Measurements from ENCODE around the gene CDH12. TPM values are rescaled to one million over a fixed set of nuclear protein-coding genes. Genes with fewer than 3 reads are reported as not detected.

The CDH12 gene
- total and polyA plus RNA-seq, 10 of the 15 experiments (the other 5 are each of a cell fraction or from before 2014, with no cell fraction given), result 0.03 to 0.16 TPM; not detected in 8

GRCh38 chr5:22391956-22392355 is 461.2 kb downstream of the CDH12 start:
- 3% methylated on average over 3 of the region's 3 CpGs for WGBS (ENCODE audit: insufficient coverage, insufficient replicate concordance, low lambda C conversion rate, missing lambda C conversion rate)
- DNase-seq (ENCODE audit: low read depth, low spot score) (no peak), ATAC-seq (no peak), FAIRE-seq (no peak)
- no peaks in the 10 kb centered on the region for H3K36me3 ChIP-seq (ENCODE audit: control insufficient read depth in 2 of 2, insufficient read depth in 2 of 2, low read length in 1 of 2)
- no peaks in the 10 kb centered on the region for H3K4me1 ChIP-seq (ENCODE audit: control insufficient read depth, insufficient read depth, low read length)
- H3K9ac ChIP-seq (ENCODE audit: control insufficient read depth, insufficient read depth, low read length), result no peak overlapping the region
- H4K20me1 ChIP-seq (ENCODE audit: control insufficient read depth, insufficient read depth), result no peaks in the 10 kb centered on the region
- H3K79me2 ChIP-seq (ENCODE audit: control insufficient read depth, insufficient read depth, low read length), result no peaks in the 10 kb centered on the region
- ChIA-PET SMC1A (ENCODE audit: uncharacterized antibody, unreplicated experiment) (no interaction called here), CTCF (no interaction called here), POLR2A (no interaction called here), RAD21 (ENCODE audit: unreplicated experiment) (no interaction called here)
- H2AFZ ChIP-seq (ENCODE audit: control insufficient read depth, low read depth, low read length), result no peak overlapping the region
- intact Hi-C loops (cut with micrococcal nuclease; ENCODE audit: unreplicated experiment) (no loop called here), in situ Hi-C loops (cut with MboI) (no loop called here)
- H3K27ac ChIP-seq (ENCODE audit: control insufficient read depth, insufficient read depth), result no peak overlapping the region
- no peaks in the 10 kb centered on the region for H3K27me3 ChIP-seq (replicated peaks in 1 of 2; ENCODE audit: control insufficient read depth in 2 of 2, insufficient read depth in 2 of 2, low read length in 1 of 2)
- no peak overlapping the region for H3K4me3 ChIP-seq
- no peak for TF ChIP-seq NBN (IDR thresholded peaks at IDR 0.05)
- no peak overlapping the region for H3K4me2 ChIP-seq (ENCODE audit: control insufficient read depth, insufficient read depth)
- H3K9me3 ChIP-seq (replicated peaks; ENCODE audit: control insufficient read depth, insufficient read depth, low read length), result no peaks in the 10 kb centered on the region
- no TSS peak for BruUV-seq (replicated peaks)

DNA sequence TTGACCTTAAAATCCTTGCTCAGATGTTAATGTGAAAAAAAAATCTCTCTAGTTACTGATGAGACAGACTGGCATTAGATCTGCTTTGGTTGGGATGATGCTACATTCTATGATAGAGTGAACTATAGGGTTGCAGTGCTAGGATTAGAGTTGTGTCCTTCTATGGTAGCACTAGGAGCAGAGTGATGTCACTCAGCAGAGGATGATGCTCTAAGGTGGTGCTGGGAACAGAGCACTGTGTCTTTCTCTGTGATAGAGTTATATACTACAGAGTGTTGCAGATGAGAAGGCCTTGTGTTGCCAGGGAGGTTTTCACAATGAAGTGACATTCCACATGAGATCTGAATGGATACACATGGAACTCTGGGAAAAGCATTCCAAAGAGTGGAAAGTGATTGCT is 462.3 kb downstream of the CDH12 start:
- H3K79me2 ChIP-seq (ENCODE audit: control insufficient read depth, insufficient read depth, low read length), result no peaks in the 10 kb centered on the region
- H3K36me3 ChIP-seq (ENCODE audit: control insufficient read depth in 2 of 2, insufficient read depth in 2 of 2, low read length in 1 of 2), result no peaks in the 10 kb centered on the region
- no peak overlapping the region for H3K9ac ChIP-seq (ENCODE audit: control insufficient read depth, insufficient read depth, low read length)
- intact Hi-C loops (cut with micrococcal nuclease; ENCODE audit: unreplicated experiment), result no loop called here
- no peak overlapping the region for H3K27ac ChIP-seq (ENCODE audit: control insufficient read depth, insufficient read depth)
- ChIA-PET POLR2A (no interaction called here), CTCF (no interaction called here), RAD21 (ENCODE audit: unreplicated experiment) (no interaction called here), SMC1A (ENCODE audit: uncharacterized antibody, unreplicated experiment) (no interaction called here)
- BruUV-seq (replicated peaks), result no TSS peak
- H3K4me2 ChIP-seq (ENCODE audit: control insufficient read depth, insufficient read depth), result no peak overlapping the region
- no peaks in the 10 kb centered on the region for H3K4me1 ChIP-seq (ENCODE audit: control insufficient read depth, insufficient read depth, low read length)
- H3K27me3 ChIP-seq (replicated peaks in 1 of 2; ENCODE audit: control insufficient read depth in 2 of 2, insufficient read depth in 2 of 2, low read length in 1 of 2), result no peaks in the 10 kb centered on the region
- no peak for TF ChIP-seq SP1 (IDR thresholded peaks at IDR 0.05; ENCODE audit: low read depth, low read length)
- H3K9me3 ChIP-seq (replicated peaks; ENCODE audit: control insufficient read depth, insufficient read depth, low read length), result no peaks in the 10 kb centered on the region
- no peaks in the 10 kb centered on the region for H4K20me1 ChIP-seq (ENCODE audit: control insufficient read depth, insufficient read depth)
- FAIRE-seq (no peak), ATAC-seq (no peak), DNase-seq (ENCODE audit: low read depth, low spot score) (no peak)
- H3K4me3 ChIP-seq, result no peak overlapping the region
- in situ Hi-C loops (cut with MboI), result no loop called here
- no peak overlapping the region for H2AFZ ChIP-seq (ENCODE audit: control insufficient read depth, low read depth, low read length)

Data from GM12878 (cell line).